HG02884 (cell line): Measurements from ENCODE around the gene OGFOD1.
"Not testable (repeated sequence)": the region's sequence is repeated elsewhere in the genome, so short reads cannot be mapped to it uniquely, and the experiment has no call there.

Experiments
- ATAC-seq: cut with Tn5 transposase; IDR thresholded peaks from one replicate; pipeline ENCODE4 v1.9.1; 2021; ENCODE audit warnings: mild to moderate bottlenecking, moderate library complexity; ENCODE audit not compliant: unreplicated experiment

The OGFOD1 gene

GRCh38 chr16:56478281-56479049 lies 27.1 kb downstream of the OGFOD1 start:
- no peak for ATAC-seq

DNA sequence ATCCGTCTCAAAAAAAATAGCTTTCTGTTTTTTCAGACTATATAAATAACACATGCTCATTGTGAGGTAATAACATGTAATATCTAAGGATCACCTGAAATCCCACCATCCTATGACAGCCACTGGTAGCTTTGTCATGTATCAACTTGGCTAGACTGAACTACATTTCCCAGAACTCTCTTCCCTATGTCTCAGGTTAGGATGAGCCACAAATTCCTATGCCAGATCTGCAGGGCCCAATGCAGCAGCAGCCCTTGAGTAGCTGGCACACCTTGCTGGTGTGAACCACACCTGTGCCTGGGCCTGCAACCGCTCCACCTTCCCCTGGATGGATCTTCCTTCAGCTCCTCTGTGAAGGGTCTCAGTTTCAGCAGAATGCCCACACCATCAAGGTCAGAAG lies 28.1 kb downstream of the OGFOD1 start:
- no peak for ATAC-seq

- ATAC-seq, result no peak
Observed at GRCh38 chr16:56480776-56481467, 29.6 kb downstream of the OGFOD1 start.

- no peak for ATAC-seq
Observed at GRCh38 chr16:56481468-56482122, 30.2 kb downstream of the OGFOD1 start.

GRCh38 chr16:56482683-56483236 lies 31.4 kb downstream of the OGFOD1 start:
- no peak for ATAC-seq

DNA sequence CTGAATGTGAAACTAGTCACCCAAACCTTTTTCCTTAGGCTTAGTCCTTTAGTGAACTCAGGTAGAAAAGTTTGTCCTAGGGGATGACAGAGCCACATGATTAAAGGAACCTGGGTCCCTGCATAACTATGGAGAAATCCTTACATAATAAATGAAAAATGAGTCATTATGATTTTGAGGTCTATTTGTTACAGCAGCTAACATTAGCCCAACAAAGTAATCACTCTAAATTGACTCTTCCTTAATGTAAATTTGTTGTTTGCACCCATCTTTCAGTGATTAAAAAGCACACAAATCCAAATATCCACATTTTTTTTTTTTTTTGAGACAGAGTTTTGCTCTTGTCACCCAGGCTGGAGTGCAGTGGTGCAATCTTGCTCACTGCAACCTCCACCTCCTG lies 32.0 kb downstream of the OGFOD1 start:
- no peak for ATAC-seq

- no peak for ATAC-seq
Observed at GRCh38 chr16:56488035-56488434, 36.7 kb downstream of the OGFOD1 start.

GRCh38 chr16:56488868-56489267 lies 37.5 kb downstream of the OGFOD1 start:
- ATAC-seq, result not testable (repeated sequence)

- ATAC-seq, result no peak
Observed at GRCh38 chr16:56491657-56492261, 40.4 kb downstream of the OGFOD1 start.

DNA sequence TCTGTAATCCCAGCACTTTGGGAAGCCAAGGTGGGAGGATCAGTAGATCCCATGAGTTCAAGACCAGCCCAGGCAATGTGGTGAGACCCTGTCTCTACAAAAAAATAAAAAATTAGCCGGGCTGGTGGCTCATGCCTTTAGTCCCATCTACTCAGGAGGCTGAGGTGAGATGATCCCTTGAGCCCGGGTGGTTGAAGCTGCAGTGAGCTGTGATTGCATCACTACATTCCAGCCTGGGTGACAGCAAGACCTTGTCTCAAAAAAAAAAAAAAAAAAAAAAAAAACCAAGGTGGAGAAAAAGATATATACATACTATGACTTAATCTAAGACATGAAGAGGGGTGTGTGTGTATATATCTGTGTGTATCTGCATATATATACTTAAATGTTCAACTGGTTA lies 41.8 kb downstream of the OGFOD1 start:
- no peak for ATAC-seq

DNA sequence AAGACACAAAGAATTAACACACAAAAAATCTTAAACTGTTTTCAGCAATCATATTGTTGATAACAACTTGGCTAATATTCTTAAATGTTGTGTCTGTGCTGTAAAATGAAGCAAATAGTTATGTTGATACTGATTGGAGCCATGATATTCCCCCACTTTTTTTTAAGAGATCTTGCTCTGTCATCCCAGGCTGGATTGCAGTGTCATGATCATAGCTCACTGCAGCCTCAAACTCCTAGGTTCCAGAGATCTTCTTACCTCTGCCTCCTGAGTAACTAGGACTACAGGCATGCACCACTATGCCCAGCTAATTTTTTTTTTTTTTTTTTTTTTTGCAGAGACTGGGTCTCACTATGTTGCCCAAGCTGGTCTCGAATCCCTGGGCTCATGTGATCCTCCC lies 42.5 kb downstream of the OGFOD1 start:
- no peak for ATAC-seq

DNA sequence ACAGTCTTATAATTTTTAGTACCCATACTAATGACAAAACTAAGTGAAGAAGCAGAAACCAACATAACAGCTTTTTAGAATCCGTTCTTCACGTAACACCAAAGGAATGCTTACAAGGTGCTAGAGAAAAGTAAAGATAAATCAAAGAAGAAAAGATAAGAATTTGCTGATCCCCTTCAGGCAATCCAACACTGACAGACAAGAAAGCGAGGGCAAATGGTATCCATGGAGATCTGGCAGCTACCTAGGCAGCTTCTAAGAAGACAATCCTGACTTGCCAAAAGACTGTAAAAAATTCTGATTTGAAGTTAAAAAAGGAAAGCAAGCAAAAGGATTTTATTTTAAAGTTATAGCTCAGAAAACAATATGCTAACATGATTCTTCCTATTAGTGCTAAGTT lies 53.8 kb downstream of the OGFOD1 start:
- ATAC-seq, result no peak

GRCh38 chr16:56506941-56507340 lies 55.6 kb downstream of the OGFOD1 start:
- no peak for ATAC-seq

DNA sequence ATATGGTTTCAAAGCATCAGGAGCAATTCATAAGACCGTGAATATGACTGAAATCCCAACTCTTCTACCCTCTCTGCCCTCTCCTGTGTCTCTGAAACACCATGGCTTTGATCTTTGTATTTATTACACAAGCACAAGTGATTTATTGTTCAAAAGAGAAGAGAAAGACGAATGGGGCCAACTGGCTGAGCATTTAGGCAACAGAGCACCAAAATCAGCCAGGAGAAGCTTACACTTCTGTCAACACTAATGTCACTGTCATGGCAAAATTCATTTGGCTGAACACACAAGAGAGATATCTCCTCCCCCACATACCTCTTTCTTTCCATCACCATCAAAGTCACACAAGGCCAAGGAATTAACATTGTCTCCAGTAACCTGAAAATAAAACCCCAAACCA lies 59.2 kb downstream of the OGFOD1 start:
- no peak for ATAC-seq

GRCh38 chr16:56512025-56512424 lies 60.7 kb downstream of the OGFOD1 start:
- ATAC-seq, result no peak

- ATAC-seq, result no peak
Observed at GRCh38 chr16:56513091-56513490, 61.7 kb downstream of the OGFOD1 start.

GRCh38 chr16:56513972-56514371 lies 62.6 kb downstream of the OGFOD1 start:
- no peak for ATAC-seq

- no peak for ATAC-seq
Observed at GRCh38 chr16:56514845-56515244, 63.5 kb downstream of the OGFOD1 start.

- no peak for ATAC-seq
Observed at GRCh38 chr16:56515665-56516064, 64.3 kb downstream of the OGFOD1 start.

DNA sequence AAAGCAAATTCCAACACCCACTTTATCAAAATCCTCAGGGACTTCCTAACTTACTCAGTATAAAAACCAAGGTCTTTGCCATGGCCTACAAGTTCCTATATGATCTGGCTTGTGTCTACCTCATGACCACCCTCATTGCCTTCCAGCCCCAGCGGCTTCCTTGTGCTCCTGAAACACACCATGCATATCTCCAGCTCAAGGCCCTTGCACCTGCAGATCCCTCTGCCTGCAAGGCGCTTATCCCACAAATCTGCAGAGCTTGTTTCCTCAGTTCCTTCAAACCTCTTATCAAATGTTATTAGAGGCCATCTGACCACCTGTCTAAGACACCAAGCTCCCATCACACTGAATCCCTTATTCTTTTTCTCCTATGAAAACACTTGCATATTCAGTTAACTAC lies 65.9 kb downstream of the OGFOD1 start:
- ATAC-seq, result no peak

GRCh38 chr16:56518425-56518824 lies 67.1 kb downstream of the OGFOD1 start:
- ATAC-seq, result no peak
